ENCODE results near the gene FA2H. TPM values are rescaled to one million over a fixed set of nuclear protein-coding genes. Genes with fewer than 3 reads are reported as not detected.

Gene FA2H
- total and polyA plus RNA-seq, 2 experiments from 2014 or later, result 5.7 to 6.3 TPM

DNA sequence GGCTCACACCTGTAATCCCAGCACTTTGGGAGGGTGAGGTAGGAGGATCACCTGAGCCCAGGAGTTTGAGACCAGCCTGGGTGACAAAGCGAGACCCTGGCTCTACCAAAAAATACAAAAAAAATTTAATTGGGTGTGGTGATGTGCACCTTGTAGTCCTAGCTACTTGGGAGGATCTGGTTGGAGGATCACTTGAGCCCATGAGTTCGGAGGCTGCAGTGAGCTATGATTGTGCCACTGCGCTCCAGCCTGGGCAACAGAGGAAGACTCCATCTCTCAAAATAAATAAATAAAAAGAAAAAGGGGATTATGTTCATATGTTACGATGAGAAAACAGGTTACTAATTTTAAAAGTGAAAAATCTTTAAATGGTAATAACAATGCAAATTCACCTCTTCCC is 75.0 kb downstream of the FA2H start:
- Mint-ChIP-seq H3K36me3 (ENCODE audit: low read depth) (no peaks in the 10 kb centered on the region), H3K9me3 (no peaks in the 10 kb centered on the region), H3K4me3 (peak overlapping the region; percentile 38; the same call in 2 of the 3 replicates), H3K27me3 (ENCODE audit: insufficient read depth, low read depth, poor library complexity) (peaks cover 22% of the 10 kb centered on the region), H3K4me1 (peaks cover 12% of the 10 kb centered on the region; the same call in 2 of the 3 replicates), H3K27ac (no peak overlapping the region)
- Histone ChIP-seq H3K9me2 (ENCODE audit: insufficient read depth) (no peaks in the 10 kb centered on the region), H3K36me3 (ENCODE audit: insufficient read depth) (no peaks in the 10 kb centered on the region), H3K27me3 (ENCODE audit: insufficient read depth) (peaks cover 21% of the 10 kb centered on the region), H2AFZ (0 out of 2 replicates have a peak overlapping the region, but pooled peaks have one; percentile 28), H3K4me2 (peak overlapping the region; percentile 76), H3K27ac (ENCODE audit: low read depth) (no peak overlapping the region), H3K4me1 (ENCODE audit: insufficient read depth) (peaks cover 16% of the 10 kb centered on the region), H4K20me1 (replicated peaks; ENCODE audit: insufficient read depth) (no peaks in the 10 kb centered on the region), H3F3A (replicated peaks; ENCODE audit: low read depth) (peaks cover 5% of the 10 kb centered on the region; the same call in 1 of the 2 replicates), H3K79me2 (replicated peaks; ENCODE audit: insufficient read depth) (no peaks in the 10 kb centered on the region), H3K4me3 (peak overlapping the region; percentile 76)
- TF ChIP-seq CREB1 (CRISPR knock-in tag; IDR thresholded peaks at IDR 0.05; ENCODE audit: low read depth), result no peak
- TF ChIP-seq, protein P1, sequence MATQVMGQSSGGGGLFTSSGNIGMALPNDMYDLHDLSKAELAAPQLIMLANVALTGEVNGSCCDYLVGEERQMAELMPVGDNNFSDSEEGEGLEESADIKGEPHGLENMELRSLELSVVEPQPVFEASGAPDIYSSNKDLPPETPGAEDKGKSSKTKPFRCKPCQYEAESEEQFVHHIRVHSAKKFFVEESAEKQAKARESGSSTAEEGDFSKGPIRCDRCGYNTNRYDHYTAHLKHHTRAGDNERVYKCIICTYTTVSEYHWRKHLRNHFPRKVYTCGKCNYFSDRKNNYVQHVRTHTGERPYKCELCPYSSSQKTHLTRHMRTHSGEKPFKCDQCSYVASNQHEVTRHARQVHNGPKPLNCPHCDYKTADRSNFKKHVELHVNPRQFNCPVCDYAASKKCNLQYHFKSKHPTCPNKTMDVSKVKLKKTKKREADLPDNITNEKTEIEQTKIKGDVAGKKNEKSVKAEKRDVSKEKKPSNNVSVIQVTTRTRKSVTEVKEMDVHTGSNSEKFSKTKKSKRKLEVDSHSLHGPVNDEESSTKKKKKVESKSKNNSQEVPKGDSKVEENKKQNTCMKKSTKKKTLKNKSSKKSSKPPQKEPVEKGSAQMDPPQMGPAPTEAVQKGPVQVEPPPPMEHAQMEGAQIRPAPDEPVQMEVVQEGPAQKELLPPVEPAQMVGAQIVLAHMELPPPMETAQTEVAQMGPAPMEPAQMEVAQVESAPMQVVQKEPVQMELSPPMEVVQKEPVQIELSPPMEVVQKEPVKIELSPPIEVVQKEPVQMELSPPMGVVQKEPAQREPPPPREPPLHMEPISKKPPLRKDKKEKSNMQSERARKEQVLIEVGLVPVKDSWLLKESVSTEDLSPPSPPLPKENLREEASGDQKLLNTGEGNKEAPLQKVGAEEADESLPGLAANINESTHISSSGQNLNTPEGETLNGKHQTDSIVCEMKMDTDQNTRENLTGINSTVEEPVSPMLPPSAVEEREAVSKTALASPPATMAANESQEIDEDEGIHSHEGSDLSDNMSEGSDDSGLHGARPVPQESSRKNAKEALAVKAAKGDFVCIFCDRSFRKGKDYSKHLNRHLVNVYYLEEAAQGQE (IDR thresholded peaks at IDR 0.05; ENCODE audit: unreplicated experiment), result no peak
- no peak for TF ChIP-seq EZH2 (IDR thresholded peaks at IDR 0.05; ENCODE audit: low read depth, unreplicated experiment)
- TF ChIP-seq, protein P2, sequence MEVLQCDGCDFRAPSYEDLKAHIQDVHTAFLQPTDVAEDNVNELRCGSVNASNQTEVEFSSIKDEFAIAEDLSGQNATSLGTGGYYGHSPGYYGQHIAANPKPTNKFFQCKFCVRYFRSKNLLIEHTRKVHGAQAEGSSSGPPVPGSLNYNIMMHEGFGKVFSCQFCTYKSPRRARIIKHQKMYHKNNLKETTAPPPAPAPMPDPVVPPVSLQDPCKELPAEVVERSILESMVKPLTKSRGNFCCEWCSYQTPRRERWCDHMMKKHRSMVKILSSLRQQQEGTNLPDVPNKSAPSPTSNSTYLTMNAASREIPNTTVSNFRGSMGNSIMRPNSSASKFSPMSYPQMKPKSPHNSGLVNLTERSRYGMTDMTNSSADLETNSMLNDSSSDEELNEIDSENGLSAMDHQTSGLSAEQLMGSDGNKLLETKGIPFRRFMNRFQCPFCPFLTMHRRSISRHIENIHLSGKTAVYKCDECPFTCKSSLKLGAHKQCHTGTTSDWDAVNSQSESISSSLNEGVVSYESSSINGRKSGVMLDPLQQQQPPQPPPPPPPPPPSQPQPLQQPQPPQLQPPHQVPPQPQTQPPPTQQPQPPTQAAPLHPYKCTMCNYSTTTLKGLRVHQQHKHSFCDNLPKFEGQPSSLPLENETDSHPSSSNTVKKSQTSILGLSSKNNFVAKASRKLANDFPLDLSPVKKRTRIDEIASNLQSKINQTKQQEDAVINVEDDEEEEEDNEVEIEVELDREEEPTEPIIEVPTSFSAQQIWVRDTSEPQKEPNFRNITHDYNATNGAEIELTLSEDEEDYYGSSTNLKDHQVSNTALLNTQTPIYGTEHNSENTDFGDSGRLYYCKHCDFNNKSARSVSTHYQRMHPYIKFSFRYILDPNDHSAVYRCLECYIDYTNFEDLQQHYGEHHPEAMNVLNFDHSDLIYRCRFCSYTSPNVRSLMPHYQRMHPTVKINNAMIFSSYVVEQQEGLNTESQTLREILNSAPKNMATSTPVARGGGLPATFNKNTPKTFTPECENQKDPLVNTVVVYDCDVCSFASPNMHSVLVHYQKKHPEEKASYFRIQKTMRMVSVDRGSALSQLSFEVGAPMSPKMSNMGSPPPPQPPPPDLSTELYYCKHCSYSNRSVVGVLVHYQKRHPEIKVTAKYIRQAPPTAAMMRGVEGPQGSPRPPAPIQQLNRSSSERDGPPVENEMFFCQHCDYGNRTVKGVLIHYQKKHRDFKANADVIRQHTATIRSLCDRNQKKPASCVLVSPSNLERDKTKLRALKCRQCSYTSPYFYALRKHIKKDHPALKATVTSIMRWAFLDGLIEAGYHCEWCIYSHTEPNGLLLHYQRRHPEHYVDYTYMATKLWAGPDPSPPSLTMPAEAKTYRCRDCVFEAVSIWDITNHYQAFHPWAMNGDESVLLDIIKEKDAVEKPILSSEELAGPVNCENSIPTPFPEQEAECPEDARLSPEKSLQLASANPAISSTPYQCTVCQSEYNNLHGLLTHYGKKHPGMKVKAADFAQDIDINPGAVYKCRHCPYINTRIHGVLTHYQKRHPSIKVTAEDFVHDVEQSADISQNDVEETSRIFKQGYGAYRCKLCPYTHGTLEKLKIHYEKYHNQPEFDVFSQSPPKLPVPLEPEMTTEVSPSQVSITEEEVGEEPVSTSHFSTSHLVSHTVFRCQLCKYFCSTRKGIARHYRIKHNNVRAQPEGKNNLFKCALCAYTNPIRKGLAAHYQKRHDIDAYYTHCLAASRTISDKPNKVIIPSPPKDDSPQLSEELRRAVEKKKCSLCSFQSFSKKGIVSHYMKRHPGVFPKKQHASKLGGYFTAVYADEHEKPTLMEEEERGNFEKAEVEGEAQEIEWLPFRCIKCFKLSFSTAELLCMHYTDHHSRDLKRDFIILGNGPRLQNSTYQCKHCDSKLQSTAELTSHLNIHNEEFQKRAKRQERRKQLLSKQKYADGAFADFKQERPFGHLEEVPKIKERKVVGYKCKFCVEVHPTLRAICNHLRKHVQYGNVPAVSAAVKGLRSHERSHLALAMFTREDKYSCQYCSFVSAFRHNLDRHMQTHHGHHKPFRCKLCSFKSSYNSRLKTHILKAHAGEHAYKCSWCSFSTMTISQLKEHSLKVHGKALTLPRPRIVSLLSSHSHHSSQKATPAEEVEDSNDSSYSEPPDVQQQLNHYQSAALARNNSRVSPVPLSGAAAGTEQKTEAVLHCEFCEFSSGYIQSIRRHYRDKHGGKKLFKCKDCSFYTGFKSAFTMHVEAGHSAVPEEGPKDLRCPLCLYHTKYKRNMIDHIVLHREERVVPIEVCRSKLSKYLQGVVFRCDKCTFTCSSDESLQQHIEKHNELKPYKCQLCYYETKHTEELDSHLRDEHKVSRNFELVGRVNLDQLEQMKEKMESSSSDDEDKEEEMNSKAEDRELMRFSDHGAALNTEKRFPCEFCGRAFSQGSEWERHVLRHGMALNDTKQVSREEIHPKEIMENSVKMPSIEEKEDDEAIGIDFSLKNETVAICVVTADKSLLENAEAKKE (CRISPR knock-in tag; IDR thresholded peaks at IDR 0.05), result no peak
- TF ChIP-seq POLR2AphosphoS5 (IDR thresholded peaks at IDR 0.05; ENCODE audit: low read depth), result no peak
- no peak for TF ChIP-seq ZNF331 (CRISPR knock-in tag; IDR thresholded peaks at IDR 0.05; ENCODE audit: low read depth)
- no peak for TF ChIP-seq EZH2phosphoT487 (IDR thresholded peaks at IDR 0.05; ENCODE audit: unreplicated experiment)
- TF ChIP-seq STAT1 (IDR thresholded peaks at IDR 0.05; ENCODE audit: unreplicated experiment), result no peak
- TF ChIP-seq NANOG (IDR thresholded peaks at IDR 0.05; ENCODE audit: borderline replicate concordance), result no peak
- TF ChIP-seq ZNF114 (CRISPR knock-in tag; IDR thresholded peaks at IDR 0.05), result no peak
- TF ChIP-seq, protein P3, sequence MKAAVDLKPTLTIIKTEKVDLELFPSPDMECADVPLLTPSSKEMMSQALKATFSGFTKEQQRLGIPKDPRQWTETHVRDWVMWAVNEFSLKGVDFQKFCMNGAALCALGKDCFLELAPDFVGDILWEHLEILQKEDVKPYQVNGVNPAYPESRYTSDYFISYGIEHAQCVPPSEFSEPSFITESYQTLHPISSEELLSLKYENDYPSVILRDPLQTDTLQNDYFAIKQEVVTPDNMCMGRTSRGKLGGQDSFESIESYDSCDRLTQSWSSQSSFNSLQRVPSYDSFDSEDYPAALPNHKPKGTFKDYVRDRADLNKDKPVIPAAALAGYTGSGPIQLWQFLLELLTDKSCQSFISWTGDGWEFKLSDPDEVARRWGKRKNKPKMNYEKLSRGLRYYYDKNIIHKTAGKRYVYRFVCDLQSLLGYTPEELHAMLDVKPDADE (IDR thresholded peaks at IDR 0.05), result no peak
- no peak for TF ChIP-seq JUNB (IDR thresholded peaks at IDR 0.05; ENCODE audit: unreplicated experiment)
- TF ChIP-seq, protein P4, sequence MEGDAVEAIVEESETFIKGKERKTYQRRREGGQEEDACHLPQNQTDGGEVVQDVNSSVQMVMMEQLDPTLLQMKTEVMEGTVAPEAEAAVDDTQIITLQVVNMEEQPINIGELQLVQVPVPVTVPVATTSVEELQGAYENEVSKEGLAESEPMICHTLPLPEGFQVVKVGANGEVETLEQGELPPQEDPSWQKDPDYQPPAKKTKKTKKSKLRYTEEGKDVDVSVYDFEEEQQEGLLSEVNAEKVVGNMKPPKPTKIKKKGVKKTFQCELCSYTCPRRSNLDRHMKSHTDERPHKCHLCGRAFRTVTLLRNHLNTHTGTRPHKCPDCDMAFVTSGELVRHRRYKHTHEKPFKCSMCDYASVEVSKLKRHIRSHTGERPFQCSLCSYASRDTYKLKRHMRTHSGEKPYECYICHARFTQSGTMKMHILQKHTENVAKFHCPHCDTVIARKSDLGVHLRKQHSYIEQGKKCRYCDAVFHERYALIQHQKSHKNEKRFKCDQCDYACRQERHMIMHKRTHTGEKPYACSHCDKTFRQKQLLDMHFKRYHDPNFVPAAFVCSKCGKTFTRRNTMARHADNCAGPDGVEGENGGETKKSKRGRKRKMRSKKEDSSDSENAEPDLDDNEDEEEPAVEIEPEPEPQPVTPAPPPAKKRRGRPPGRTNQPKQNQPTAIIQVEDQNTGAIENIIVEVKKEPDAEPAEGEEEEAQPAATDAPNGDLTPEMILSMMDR (conservative IDR thresholded peaks at IDR 0.05; ENCODE audit: low read depth in 2 of 2), result no peak
- ATAC-seq (no peak), DNase-seq (ENCODE audit: low spot score) (no peak)

All from GM23338 (cell line).